Fibroblast of skin of scalp (primary cell): ENCODE measurements around the gene GABRB3.

Source experiments
- DNase-seq: peaks from one replicate; pipeline ENCODE4 v3.0.0-alpha.2; 2013

GABRB3 gene

GRCh38 chr15:26537663-26538062 lies 235.2 kb downstream of the GABRB3 start:
- DNase-seq, result no peak

GRCh38 chr15:26531489-26531888 lies 241.4 kb downstream of the GABRB3 start:
- no peak for DNase-seq

- no peak for DNase-seq
Observed at GRCh38 chr15:26525096-26525495, 247.8 kb downstream of the GABRB3 start.

- DNase-seq, result no peak
Observed at GRCh38 chr15:26521691-26522198, 251.1 kb downstream of the GABRB3 start.

- DNase-seq, result no peak
Observed at GRCh38 chr15:26521130-26521529, 251.7 kb downstream of the GABRB3 start.

GRCh38 chr15:26518885-26519284 lies 254.0 kb downstream of the GABRB3 start:
- DNase-seq, result no peak

- DNase-seq, result no peak
Observed at GRCh38 chr15:26516102-26516980, 256.5 kb downstream of the GABRB3 start.

- DNase-seq, result no peak
Observed at GRCh38 chr15:26504009-26504408, 268.9 kb downstream of the GABRB3 start.
